Measurements from ENCODE around the gene NRL. TPM values are rescaled to one million over a fixed set of nuclear protein-coding genes. Genes with fewer than 3 reads are reported as not detected.

The NRL gene
- total and polyA plus RNA-seq, 2 donors (not counting 3 experiments of a cell fraction or from before 2014, with no cell fraction given), result 0.71 to 1.1 TPM

GRCh38 chr14:24079491-24080141, 35.1 kb downstream of the NRL start:
- ChIA-PET CTCF (interaction anchor here (1.5 to 5.7 kb wide), 4 partner anchors 12 to 82 kb away, joined by 8 to 51 read pairs (median 29); partner anchors contain the start of gene IRF9), POLR2A (no interaction called here)
- Histone ChIP-seq H3K27ac (ENCODE audit: insufficient read depth, low read depth, low read length) (no peak overlapping the region), H3K9ac (replicated peaks; ENCODE audit: extremely low read depth, insufficient read depth, low read length) (no peak overlapping the region), H4K20me1 (replicated peaks; ENCODE audit: control insufficient read depth, extremely low read depth, insufficient read depth, low read length) (no peaks in the 10 kb centered on the region), H3K4me3 (replicated peaks in 1 of 3; ENCODE audit: insufficient read depth in 1 of 3, low read depth in 1 of 3, low read length in 3 of 3) (no peak overlapping the region), H3K79me2 (ENCODE audit: control insufficient read depth, insufficient read depth, low read length) (no peaks in the 10 kb centered on the region), H3K4me1 (ENCODE audit: control insufficient read depth, extremely low read depth, insufficient read depth, low read length) (no peaks in the 10 kb centered on the region), H2AFZ (ENCODE audit: low read depth, low read length) (no peak overlapping the region), H3K27me3 (ENCODE audit: control insufficient read depth in 2 of 2, insufficient read depth in 2 of 2, low read length in 2 of 2) (peaks cover 27 to 35% of the 10 kb centered on the region in 2 experiments), H3K9me1 (replicated peaks; ENCODE audit: control insufficient read depth, extremely low read depth, insufficient read depth, low read length) (no peaks in the 10 kb centered on the region), H3K4me2 (ENCODE audit: insufficient read depth, low read length) (no peak overlapping the region), H3K9me3 (replicated peaks; ENCODE audit: control insufficient read depth, insufficient read depth, low read length) (no peaks in the 10 kb centered on the region), H3K36me3 (ENCODE audit: control insufficient read depth in 2 of 2, extremely low read depth in 1 of 2, insufficient read depth in 2 of 2, low read length in 2 of 2) (no peaks in the 10 kb centered on the region)
- dilution Hi-C loops (cut with MboI; ENCODE audit: extremely low pct_ligation_motif_present, low sequenced_read_pairs) (no loop called here), intact Hi-C loops (cut with micrococcal nuclease) (no loop called here)
- FAIRE-seq (no peak), DNase-seq (ENCODE audit: low read depth, low spot score) (no peak)
- TF ChIP-seq POLR2AphosphoS5 (IDR thresholded peaks at IDR 0.05; ENCODE audit: insufficient read depth, low read depth, low read length) (no peak), MYC (IDR thresholded peaks at IDR 0.05; ENCODE audit: low read depth, low read length) (no peak), MAX (IDR thresholded peaks at IDR 0.05; ENCODE audit: insufficient read depth, insufficient read length) (no peak), EZH2 (IDR thresholded peaks at IDR 0.05; ENCODE audit: borderline replicate concordance, low read depth, low read length, severe bottlenecking) (no peak), CTCF (IDR thresholded peaks at IDR 0.05; ENCODE audit: extremely low read depth in 1 of 2, insufficient read depth in 1 of 2, low read depth in 1 of 2, low read length in 2 of 2) (no peak), POLR2A (IDR thresholded peaks at IDR 0.05; ENCODE audit: low read depth, low read length) (no peak), FOS (IDR thresholded peaks at IDR 0.05; ENCODE audit: borderline replicate concordance, insufficient read depth, low read length) (no peak), GATA2 (IDR thresholded peaks at IDR 0.05; ENCODE audit: insufficient read depth, insufficient read length, low read depth, low read length) (no peak), JUN (IDR thresholded peaks at IDR 0.05; ENCODE audit: borderline replicate concordance, insufficient read depth, insufficient read length, low read depth) (no peak)
- BruUV-seq (replicated peaks), result no TSS peak

Data from endothelial cell of umbilical vein (primary cell).